Choroid plexus epithelial cell (primary cell): ENCODE measurements around the gene IFNB1.

Source experiments
- DNase-seq: peaks from one replicate; pipeline ENCODE4 v3.0.0-alpha.2; 2010; ENCODE audit warnings: low read depth
- H3K4me3 ChIP-seq: 2 replicates; pipeline ENCODE4 v1.5.1; 2011; ENCODE audit warnings: low read depth, mild to moderate bottlenecking, control low read depth, low read length, moderate library complexity
- TF ChIP-seq, protein P1 (sequence below): conservative IDR thresholded peaks from 2 replicates; pipeline ENCODE4 v1.5.1; 2011; ENCODE audit warnings: low read depth, mild to moderate bottlenecking, control low read depth, inconsistent platforms, low read length, moderate library complexity

The IFNB1 gene

DNA sequence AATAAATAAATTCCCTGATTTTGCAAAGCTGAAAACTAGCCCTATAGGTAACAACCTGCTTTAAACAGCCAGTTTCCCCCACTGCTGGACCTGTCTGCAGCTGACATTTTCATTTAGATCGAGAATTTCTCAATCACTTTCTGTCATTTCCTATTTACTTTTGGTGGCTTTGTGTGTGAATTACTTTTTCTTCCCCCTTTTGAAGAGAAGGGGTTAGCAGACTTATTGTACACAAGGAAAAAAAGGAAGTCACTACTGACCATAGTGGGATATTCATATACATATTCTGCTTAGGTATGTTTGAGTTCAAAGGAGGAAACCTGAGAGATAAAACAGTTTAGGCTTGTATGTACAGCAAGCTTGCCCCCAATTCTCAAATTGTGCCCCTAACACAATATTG, 27.0 kb upstream of the IFNB1 start:
- H3K4me3 ChIP-seq = no peak overlapping the region
- TF ChIP-seq, protein P1, sequence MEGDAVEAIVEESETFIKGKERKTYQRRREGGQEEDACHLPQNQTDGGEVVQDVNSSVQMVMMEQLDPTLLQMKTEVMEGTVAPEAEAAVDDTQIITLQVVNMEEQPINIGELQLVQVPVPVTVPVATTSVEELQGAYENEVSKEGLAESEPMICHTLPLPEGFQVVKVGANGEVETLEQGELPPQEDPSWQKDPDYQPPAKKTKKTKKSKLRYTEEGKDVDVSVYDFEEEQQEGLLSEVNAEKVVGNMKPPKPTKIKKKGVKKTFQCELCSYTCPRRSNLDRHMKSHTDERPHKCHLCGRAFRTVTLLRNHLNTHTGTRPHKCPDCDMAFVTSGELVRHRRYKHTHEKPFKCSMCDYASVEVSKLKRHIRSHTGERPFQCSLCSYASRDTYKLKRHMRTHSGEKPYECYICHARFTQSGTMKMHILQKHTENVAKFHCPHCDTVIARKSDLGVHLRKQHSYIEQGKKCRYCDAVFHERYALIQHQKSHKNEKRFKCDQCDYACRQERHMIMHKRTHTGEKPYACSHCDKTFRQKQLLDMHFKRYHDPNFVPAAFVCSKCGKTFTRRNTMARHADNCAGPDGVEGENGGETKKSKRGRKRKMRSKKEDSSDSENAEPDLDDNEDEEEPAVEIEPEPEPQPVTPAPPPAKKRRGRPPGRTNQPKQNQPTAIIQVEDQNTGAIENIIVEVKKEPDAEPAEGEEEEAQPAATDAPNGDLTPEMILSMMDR = no peak
- DNase-seq = no peak

DNA sequence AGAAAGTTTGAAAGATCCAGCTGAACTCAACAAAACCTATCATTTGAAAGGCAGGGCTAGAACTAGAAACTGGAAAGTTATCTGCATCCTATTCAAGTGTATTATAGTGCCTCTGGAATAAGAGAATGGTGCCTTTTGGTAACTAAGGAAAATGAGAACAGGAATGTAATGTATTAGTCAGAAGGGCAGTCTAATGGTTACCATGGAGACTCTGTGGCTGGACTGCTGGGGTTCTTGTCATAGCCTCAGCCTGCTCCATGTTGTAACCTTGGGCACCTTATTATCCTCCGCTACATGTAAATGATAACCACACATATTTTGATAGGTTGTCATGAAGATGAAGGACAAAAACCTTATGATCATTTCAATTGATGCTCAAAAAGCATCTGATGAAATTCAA, 24.6 kb upstream of the IFNB1 start:
- peak; percentile 21 for DNase-seq
- TF ChIP-seq, protein P1 = no peak
- no peak overlapping the region for H3K4me3 ChIP-seq

DNA sequence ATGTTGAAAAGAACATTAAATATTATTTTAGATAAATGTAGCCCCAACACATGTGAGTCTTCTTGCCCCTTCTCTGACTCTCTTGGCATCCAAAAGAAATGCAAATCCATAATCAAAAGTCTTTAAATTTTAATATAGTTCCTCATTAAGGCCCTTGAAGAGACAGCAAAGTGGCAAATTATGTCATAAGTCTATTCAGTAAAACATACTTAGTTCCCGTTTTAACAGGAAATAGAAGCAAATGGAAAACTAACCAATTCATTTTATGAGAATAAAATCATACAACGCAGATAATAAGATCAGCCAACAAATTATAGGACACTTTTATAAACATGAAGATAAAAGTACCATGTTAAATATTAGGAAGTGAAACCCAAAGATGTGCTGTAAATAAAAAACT, 20.1 kb upstream of the IFNB1 start:
- H3K4me3 ChIP-seq = no peak overlapping the region
- TF ChIP-seq, protein P1 = no peak
- DNase-seq = no peak

DNA sequence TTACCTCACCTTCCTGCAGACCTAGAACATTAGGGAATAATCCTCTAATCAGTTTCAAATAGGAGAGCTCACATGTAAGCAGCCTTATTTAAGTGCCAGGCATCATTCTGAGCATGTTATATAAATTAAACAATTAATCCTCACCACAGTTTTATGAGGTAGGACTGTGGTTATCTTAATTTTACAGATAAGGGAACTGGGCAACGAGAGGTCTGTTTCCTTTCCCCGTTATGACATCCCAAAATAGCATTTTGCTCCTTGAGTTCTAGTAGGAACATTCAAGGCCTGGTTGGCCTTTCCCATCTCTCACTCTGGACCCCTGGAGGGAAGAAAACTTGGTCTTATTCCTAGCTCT, 19.1 kb upstream of the IFNB1 start:
- no peak overlapping the region for H3K4me3 ChIP-seq
- TF ChIP-seq, protein P1 = no peak
- DNase-seq = no peak

DNA sequence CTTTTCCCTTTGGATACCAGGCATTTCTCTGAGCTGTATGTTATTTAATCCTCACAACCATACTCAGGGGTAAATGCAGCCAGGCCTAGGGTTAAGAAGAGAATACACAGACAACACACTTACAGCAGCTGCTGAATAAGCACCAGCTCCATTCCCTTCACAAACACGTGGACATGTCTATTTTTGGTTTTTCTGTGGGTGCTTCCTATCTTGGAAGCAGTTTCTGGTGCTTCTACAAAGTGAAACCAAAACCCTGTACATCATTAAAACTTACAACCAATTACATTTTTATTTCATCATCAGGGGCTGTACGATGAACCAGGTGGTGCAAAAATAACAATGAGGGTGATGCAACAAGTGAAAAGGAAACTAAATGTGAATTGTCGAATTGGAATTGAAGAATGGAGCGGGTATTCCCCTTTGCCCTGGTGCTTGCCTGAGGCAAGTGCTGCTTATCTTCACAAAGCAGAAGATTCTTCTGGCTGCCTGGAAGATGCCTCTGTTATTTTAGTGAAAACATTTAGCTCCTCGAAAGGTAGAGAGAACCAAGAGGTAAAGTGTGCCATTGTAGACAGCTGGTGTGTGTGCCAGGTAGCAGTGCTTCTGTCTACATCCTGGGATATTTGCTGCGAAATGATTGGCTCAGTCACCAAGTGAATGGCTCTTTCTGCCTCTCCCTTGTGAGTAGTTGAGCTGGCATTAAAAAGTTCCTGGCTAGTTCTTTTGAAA, 18.6 kb upstream of the IFNB1 start:
- DNase-seq = peak; percentile 82
- TF ChIP-seq, protein P1 = peak; percentile 6
- H3K4me3 ChIP-seq = peak overlapping the region; percentile 26

GRCh38 chr9:21095561-21095960, 17.8 kb upstream of the IFNB1 start:
- TF ChIP-seq, protein P1 = no peak
- no peak for DNase-seq
- H3K4me3 ChIP-seq = no peak overlapping the region

DNA sequence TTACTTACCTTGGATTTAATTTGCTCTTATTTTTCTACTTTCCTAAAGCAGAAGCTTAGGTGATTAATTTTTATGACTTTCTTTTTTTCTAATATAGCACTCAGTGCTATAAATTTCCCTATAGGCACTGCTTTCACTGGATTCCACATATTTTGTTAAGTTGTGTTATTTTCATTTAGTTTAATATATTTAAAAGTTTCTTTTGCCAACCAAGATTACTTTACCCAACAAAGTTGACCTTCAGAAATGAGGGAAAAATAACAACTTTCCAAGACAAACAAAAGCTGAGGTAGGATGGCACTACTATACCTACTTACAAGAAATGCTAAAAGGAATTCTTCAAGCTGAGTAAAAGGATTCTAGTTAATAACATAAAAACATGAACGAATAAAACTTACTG, 8.8 kb upstream of the IFNB1 start:
- no peak overlapping the region for H3K4me3 ChIP-seq
- TF ChIP-seq, protein P1 = no peak
- no peak for DNase-seq
